SU-DHL-6 (cell line): ENCODE measurements around the gene LPIN3.

Experiments
- CTCF ChIP-seq: fragments of 200-600 bp; sonication (generic); IDR thresholded peaks from one replicate; pipeline ENCODE4 v1.5.1; 2017; ENCODE audit warnings: antibody characterized with exemption, mild to moderate bottlenecking, low read length, moderate library complexity; ENCODE audit not compliant: insufficient read depth, poor library complexity, severe bottlenecking
- EZH2phosphoT487 ChIP-seq: fragments of 200-600 bp; sonication (generic), shearing (Covaris generic); conservative IDR thresholded peaks from 2 replicates; pipeline ENCODE4 v1.6.1; 2018; ENCODE audit warnings: mild to moderate bottlenecking, antibody characterized with exemption, low read length, moderate library complexity, mixed read lengths

DNA sequence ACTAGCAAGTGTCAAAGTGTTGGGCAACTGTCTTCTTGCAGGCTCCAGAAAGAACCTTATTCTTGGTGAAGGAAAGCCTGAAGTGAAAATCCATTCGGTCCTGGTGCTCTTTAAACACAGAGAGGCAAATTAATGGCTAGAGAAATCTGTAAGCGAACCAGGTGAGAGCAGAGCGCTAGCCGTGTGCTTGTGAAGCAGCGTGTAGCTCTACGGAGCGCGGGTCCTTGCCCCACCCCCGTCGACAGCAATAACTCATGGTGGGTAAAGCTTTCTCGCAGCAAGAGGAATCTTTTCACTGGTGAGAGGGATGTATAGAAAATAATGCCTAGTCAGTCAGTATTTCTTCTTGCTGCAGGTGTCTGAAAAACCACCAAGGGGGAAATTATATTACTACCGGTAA, 63.0 kb downstream of the LPIN3 start:
- TF ChIP-seq CTCF (no peak), EZH2phosphoT487 (no peak)
